Transverse colon (tissue), 4 donors: ENCODE data around the gene MAP4. TPM values are rescaled to one million over a fixed set of nuclear protein-coding genes. Genes with fewer than 3 reads are reported as not detected.

Source experiments
- DNase-seq: peaks from one replicate; pipeline ENCODE4 v3.0.0-alpha.2; 2019
- H3K27ac ChIP-seq, 4 donors: fragments of 200-600 bp; sonication (generic); 2 replicates each; pipeline ENCODE4 v1.5.1; 2016 to 2018; ENCODE audit warnings: inconsistent platforms in 4 of 4
- H3K27me3 ChIP-seq: fragments of 200-600 bp; sonication (generic); 2 replicates; pipeline ENCODE4 v1.5.1; 2017; ENCODE audit warnings: inconsistent platforms
- H3K36me3 ChIP-seq, 4 donors: fragments of 200-600 bp; sonication (generic); 2 replicates each; pipeline ENCODE4 v1.5.1; 2017 to 2019; ENCODE audit warnings: inconsistent platforms in 4 of 4
- H3K4me1 ChIP-seq, 4 donors: fragments of 200-600 bp; sonication (generic); 2 replicates each; pipeline ENCODE4 v1.5.1; 2017 to 2020; ENCODE audit warnings: inconsistent platforms in 4 of 4
- H3K4me3 ChIP-seq, 4 donors: fragments of 200-600 bp; sonication (generic); 1 replicate in 1 of 4; 2 replicates in 3 of 4; pipeline versions ENCODE4 v1.5.1 to v1.6.1; 2017 to 2019; ENCODE audit warnings: inconsistent platforms in 4 of 4
- H3K9me3 ChIP-seq, 2 donors: fragments of 200-600 bp; sonication (generic); 2 replicates each; pipeline ENCODE4 v1.5.1; 2017 to 2019; ENCODE audit warnings: inconsistent platforms in 2 of 2
- CTCF ChIP-seq, 5 experiments: fragments of 200-600 bp in 3 of 5; fragments of 450-650 bp in 2 of 5; sonication (generic) in 3 of 5; IDR thresholded peaks; 1 replicate in 2 of 5; 2 replicates in 3 of 5; pipeline ENCODE4 v1.5.1; 2016 to 2017; ENCODE audit warnings: antibody characterized with exemption in 5 of 5, inconsistent platforms in 3 of 5, mild to moderate bottlenecking in 2 of 5, moderate library complexity in 1 of 5
- EP300 ChIP-seq: sonication (generic); formaldehyde crosslinking; IDR thresholded peaks from one replicate; pipeline ENCODE4 v1.6.1; 2017; ENCODE audit warnings: antibody characterized with exemption, low read depth
- POLR2A ChIP-seq: fragments of 450-650 bp; IDR thresholded peaks from one replicate; pipeline ENCODE4 v1.6.1; 2016; ENCODE audit warnings: antibody characterized with exemption, mild to moderate bottlenecking, moderate library complexity
- POLR2AphosphoS5 ChIP-seq, 3 donors: sonication (generic); formaldehyde crosslinking; IDR thresholded peaks; one replicate each; pipeline ENCODE4 v1.6.1; 2016; ENCODE audit warnings: antibody characterized with exemption in 3 of 3
- WGBS, 2 donors: methylation state at CpG; one replicate each; pipeline ENCODE4 v1.1.5; 2018; ENCODE audit warnings: low coverage in 1 of 2; 5-methylcytosine and 5-hydroxymethylcytosine counted together
- in situ Hi-C, 4 donors: fragments of 200-750 bp; cut with MboI; loops; one replicate each; pipeline versions ENCODE4 v1.15.0 to v1.15.1; 2017; ENCODE audit warnings: low sequenced_read_pairs in 3 of 4, low pct_ligation_motif_present in 1 of 4, low pct_unique_long_range_greater_than_20kb in 1 of 4
- intact Hi-C: fragments of 100-400 bp; cut with DNase I; formaldehyde crosslinking; loops from one replicate; pipeline ENCODE4 v1.15.1; 2023; ENCODE audit warnings: low total_unique reads
- total RNA-seq, 4 donors: library from RNA; depleted of rRNA; stranded (reverse); fragments of >200 nt; gene quantifications; one replicate each; pipeline ENCODE4 v1.1.0, GENCODE V29; 2016

MAP4 gene
- total RNA-seq, 4 donors from 2014 or later, result 68.8 to 148 (median 82.9) TPM

- no peaks in the 10 kb centered on the region for H3K36me3 ChIP-seq
- no peak for DNase-seq
- peaks cover 0 to 4% (median 0%) of the 10 kb centered on the region in 4 donors for H3K4me1 ChIP-seq
- 95 to 100% methylated on average over 1 to 11 of the region's 11 CpGs for WGBS, 2 donors
- in situ Hi-C loops, result loop anchor here in 3 of 4 donors (10.0 to 25.0 kb wide), 2 partner anchors 154 to 157 kb away; no protein-coding TSS in a partner anchor
- TF ChIP-seq POLR2A, result no peak
- no peak for TF ChIP-seq CTCF (IDR thresholded peaks at IDR 0.05)
- TF ChIP-seq POLR2AphosphoS5 (IDR thresholded peaks at IDR 0.05), result no peak
- TF ChIP-seq EP300, result no peak
- no peak overlapping the region for H3K4me3 ChIP-seq
- H3K9me3 ChIP-seq, result no peaks in the 10 kb centered on the region
- no peak overlapping the region for H3K27ac ChIP-seq
- intact Hi-C loops, result loop anchor here (10.0 kb wide), 1 partner anchor 163 kb away; no protein-coding TSS in a partner anchor
- H3K27me3 ChIP-seq, result no peaks in the 10 kb centered on the region
Measured at GRCh38 chr3:47991341-47991740, 24.9 kb downstream of the MAP4 start.

DNA sequence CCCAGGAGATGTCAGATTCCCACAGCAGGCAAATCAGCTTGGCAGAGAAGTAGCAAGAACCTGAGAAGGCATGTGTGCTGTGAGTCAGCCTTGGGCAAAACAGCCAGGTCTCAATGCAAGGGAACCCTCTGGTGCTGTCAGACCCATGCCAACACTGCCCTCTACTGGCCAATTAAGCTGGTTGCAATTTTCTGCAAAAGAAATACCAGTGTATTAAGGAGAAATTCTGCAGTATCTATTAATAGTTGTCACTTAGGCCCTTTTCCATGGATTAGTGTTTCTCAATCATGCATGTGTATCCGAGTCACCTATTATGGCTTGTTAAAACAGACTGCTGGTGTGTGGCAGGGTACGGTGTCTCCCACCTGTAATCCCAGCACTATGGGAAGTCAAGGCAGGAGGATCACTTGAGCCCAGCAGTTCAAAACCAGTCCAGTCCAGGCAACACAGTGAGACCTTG lies 26.2 kb downstream of the MAP4 start:
- WGBS, 2 donors, result 57 to 58% methylated on average over 2 of the region's 2 CpGs
- H3K27ac ChIP-seq, result no peak overlapping the region
- intact Hi-C loops, result loop anchor here (10.0 kb wide), 1 partner anchor 165 kb away; no protein-coding TSS in a partner anchor
- H3K4me1 ChIP-seq, result peaks cover 0 to 13% (median 0%) of the 10 kb centered on the region in 4 donors
- no peaks in the 10 kb centered on the region for H3K36me3 ChIP-seq
- no peak overlapping the region for H3K4me3 ChIP-seq
- no peaks in the 10 kb centered on the region for H3K27me3 ChIP-seq
- peak; percentile 84 to 92 (median 85) for TF ChIP-seq CTCF (IDR thresholded peaks at IDR 0.05)
- TF ChIP-seq POLR2AphosphoS5 (IDR thresholded peaks at IDR 0.05), result no peak
- peak; percentile 72 for DNase-seq
- in situ Hi-C loops, result loop anchor here (5.0 to 25.0 kb wide), 3 partner anchors 153 to 155 kb away; no protein-coding TSS in a partner anchor
- H3K9me3 ChIP-seq, result no peaks in the 10 kb centered on the region

- intact Hi-C loops, result no loop called here
Measured at GRCh38 chr3:47985381-47985780, 30.8 kb downstream of the MAP4 start.

GRCh38 chr3:47984075-47984728 lies 32.0 kb downstream of the MAP4 start:
- no peak overlapping the region for H3K4me3 ChIP-seq
- no peaks in the 10 kb centered on the region for H3K9me3 ChIP-seq
- TF ChIP-seq POLR2A (no peak), POLR2AphosphoS5 (IDR thresholded peaks at IDR 0.05) (no peak), CTCF (IDR thresholded peaks at IDR 0.05) (no peak), EP300 (no peak)
- in situ Hi-C loops (loop anchor here in 2 of 4 donors (25.0 kb wide), 1 partner anchor 147 kb away; no protein-coding TSS in a partner anchor), intact Hi-C loops (no loop called here)
- H3K36me3 ChIP-seq, result no peaks in the 10 kb centered on the region
- DNase-seq, result no peak
- no peaks in the 10 kb centered on the region for H3K27me3 ChIP-seq
- H3K27ac ChIP-seq, result no peak overlapping the region
- H3K4me1 ChIP-seq, result peaks cover 0 to 24% (median 2%) of the 10 kb centered on the region in 4 donors
- whole genome bisulfite sequencing, 2 donors, result 62 to 85% methylated on average over 2 to 3 of the region's 3 CpGs

More at GRCh38 chr3:47985381-47985780, 30.8 kb downstream of the MAP4 start:
- no peaks in the 10 kb centered on the region for H3K36me3 ChIP-seq
- no peaks in the 10 kb centered on the region for H3K9me3 ChIP-seq
- WGBS, 2 donors, result 50 to 58% methylated on average over 1 of the region's 1 CpG
- no peaks in the 10 kb centered on the region for H3K27me3 ChIP-seq
- in situ Hi-C loops, result loop anchor here in 3 of 4 donors (5.0 to 25.0 kb wide), 2 partner anchors 148 kb away; no protein-coding TSS in a partner anchor
- no peak for TF ChIP-seq EP300
- TF ChIP-seq POLR2A, result no peak
- H3K27ac ChIP-seq, result no peak overlapping the region
- DNase-seq, result no peak
- H3K4me3 ChIP-seq, result no peak overlapping the region
- peaks cover 0 to 23% (median 0%) of the 10 kb centered on the region in 4 donors for H3K4me1 ChIP-seq
